GM12875 (cell line): ENCODE results near the gene FDPS.

Source experiments
- H3K4me3 ChIP-seq: one replicate; pipeline ENCODE4 v1.5.1; 2011; ENCODE audit warnings: low read depth, low read length, control low read depth
- TF ChIP-seq, protein P1 (sequence below): IDR thresholded peaks from 2 replicates; pipeline ENCODE4 v1.5.1; 2011; ENCODE audit warnings: low read depth, mild to moderate bottlenecking, control low read depth, inconsistent platforms, low read length, moderate library complexity, borderline replicate concordance; ENCODE audit not compliant: insufficient read depth

Gene FDPS

DNA sequence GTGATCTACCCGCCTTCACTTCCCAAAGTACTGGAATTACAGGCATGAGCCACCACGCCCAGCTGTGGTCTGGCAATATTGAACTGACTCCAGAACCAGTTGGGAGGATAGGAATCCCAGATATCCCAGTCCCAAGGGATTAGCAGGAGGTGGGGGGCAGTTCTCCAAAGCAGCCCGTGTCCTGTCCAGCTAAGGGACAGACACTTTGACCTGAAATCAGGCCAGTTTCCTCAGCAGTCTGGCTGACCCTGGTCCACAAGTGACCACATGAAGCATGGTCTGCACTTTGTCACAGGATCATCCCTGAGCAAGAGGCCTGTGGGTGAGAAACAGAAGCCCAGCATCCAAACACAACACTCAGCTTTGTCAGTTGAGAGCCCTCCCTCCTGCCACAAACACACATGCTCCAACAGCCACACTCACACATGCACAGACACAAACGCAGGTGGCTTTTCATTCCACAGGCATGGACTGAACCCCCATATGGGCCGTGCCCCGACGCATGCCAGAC, 2.7 kb upstream of the FDPS start:
- TF ChIP-seq, protein P1, sequence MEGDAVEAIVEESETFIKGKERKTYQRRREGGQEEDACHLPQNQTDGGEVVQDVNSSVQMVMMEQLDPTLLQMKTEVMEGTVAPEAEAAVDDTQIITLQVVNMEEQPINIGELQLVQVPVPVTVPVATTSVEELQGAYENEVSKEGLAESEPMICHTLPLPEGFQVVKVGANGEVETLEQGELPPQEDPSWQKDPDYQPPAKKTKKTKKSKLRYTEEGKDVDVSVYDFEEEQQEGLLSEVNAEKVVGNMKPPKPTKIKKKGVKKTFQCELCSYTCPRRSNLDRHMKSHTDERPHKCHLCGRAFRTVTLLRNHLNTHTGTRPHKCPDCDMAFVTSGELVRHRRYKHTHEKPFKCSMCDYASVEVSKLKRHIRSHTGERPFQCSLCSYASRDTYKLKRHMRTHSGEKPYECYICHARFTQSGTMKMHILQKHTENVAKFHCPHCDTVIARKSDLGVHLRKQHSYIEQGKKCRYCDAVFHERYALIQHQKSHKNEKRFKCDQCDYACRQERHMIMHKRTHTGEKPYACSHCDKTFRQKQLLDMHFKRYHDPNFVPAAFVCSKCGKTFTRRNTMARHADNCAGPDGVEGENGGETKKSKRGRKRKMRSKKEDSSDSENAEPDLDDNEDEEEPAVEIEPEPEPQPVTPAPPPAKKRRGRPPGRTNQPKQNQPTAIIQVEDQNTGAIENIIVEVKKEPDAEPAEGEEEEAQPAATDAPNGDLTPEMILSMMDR, result no peak
- no peak overlapping the region for H3K4me3 ChIP-seq

DNA sequence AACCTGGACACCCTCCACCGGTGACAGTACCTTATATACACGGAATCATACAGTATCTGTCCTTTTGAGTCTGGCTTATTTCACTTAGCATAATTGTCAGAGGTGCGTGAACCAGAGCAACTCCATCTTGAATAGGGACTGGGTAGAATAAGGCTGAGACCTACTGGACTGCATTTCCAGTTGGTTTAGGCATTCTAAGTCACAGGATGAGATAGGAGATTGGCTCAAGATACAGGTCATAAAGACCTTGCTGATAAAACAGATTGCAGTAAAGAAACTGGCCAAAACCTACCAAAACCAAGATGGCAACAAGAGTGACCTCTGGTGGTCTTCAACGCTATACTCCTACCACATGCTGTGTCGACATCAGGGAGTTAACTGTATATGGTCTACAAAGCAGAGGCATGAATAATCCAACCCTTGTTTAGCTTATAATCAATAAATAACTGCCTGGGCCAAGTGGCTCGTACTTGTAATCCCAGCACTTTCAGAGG, 1.4 kb upstream of the FDPS start:
- H3K4me3 ChIP-seq, result no peak overlapping the region
- TF ChIP-seq, protein P1, result peak; percentile 38; the same call in 1 of the 2 replicates

DNA sequence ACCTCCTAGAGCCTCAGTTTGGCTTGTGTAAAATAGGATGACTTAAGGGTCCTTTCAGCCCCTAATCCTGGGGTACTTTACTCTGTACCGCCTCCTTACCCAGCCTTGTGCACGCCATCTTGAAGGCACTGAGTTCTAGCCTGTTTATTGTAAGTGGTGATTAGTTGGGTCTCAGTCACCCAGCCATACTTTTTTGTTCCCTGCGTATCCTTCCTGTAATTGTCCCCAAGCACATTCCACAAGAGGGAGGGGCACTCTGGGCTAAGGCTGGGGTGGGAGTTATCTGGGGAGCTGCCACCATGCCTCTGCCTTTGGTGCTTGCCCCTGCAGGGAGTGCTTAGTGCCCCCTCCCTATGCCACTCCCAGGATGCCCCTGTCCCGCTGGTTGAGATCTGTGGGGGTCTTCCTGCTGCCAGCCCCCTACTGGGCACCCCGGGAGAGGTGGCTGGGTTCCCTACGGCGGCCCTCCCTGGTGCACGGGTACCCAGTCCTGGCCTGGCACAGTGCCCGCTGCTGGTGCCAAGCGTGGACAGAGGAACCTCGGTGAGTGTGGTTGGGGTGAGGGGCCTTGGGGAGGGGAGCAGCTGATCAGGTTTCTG, 856 bp downstream of the FDPS start:
- H3K4me3 ChIP-seq, result peak overlapping the region; percentile 99

DNA sequence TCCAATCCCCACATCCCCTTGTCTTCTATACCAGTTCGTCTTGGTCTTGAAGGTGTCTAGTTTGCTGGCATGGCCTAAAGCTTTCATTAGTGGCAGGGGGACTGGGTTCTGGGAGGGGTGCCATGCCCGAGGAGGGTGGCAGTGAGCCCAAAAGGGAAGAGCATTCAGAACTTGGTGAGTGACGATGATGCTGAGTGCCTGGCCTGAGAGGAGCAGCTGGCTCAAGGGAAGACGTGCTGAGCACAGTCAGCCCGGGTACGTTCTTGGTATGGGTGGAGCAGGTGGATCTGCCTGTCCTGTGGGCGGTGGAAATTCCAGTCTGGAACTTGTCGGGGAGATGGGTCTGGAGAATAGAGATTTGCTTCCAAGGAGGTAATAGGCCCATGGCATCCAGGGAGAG, 4.6 kb downstream of the FDPS start:
- TF ChIP-seq, protein P1, result no peak
- no peak overlapping the region for H3K4me3 ChIP-seq

More for the DNA sequence above, 856 bp downstream of the FDPS start:
- TF ChIP-seq, protein P1, result 0 out of 2 replicates have a peak, but pooled peaks have one; percentile 7

DNA sequence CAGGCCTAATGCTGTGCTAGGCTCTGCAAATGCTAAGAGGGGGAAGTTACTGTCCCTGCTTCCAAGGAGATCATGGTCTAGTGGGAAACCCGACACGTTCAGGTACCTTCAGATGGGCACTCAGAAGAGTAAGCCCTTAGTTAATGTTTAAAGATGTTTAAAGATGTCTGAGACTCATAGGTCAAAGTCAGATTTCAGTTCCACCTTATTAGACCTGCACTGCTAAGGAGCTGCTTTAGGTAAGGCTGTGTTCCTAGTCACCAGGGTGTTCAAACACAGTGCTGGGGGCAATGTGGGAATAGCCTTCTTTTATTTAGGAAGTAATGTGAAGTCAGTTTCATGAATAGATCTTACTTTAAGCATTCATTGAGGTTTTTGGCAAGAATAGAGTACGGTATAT, 8.3 kb downstream of the FDPS start:
- TF ChIP-seq, protein P1, result no peak
- H3K4me3 ChIP-seq, result no peak overlapping the region

DNA sequence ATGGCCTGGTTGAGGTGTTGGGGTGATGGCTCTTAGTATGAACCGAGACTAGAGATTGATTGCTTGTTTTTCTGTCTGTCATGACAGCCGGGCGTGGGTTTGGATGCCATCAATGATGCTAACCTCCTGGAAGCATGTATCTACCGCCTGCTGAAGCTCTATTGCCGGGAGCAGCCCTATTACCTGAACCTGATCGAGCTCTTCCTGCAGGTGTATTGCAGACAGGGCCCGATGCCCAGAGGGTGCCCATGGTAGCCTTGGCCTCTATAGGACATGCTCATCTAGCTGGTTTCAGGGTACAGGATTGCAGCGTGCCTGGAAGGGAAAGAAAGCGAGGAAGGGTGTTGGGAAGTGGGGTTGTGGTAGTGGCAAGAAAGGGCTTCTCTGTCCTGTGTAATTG, 9.4 kb downstream of the FDPS start:
- no peak overlapping the region for H3K4me3 ChIP-seq
- TF ChIP-seq, protein P1, result no peak

DNA sequence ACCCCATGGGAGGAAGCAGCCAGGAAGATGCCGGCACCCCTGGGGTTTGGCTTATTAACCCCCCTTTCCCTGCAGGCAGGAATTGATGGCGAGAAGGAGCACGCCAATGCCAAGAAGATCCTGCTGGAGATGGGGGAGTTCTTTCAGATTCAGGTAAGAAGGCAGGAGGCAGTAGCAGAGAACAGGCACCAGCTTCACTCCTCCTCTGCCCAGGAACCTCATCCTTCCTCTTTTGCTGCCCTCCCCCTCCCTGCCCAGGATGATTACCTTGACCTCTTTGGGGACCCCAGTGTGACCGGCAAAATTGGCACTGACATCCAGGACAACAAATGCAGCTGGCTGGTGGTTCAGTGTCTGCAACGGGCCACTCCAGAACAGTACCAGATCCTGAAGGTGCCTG, 10.9 kb downstream of the FDPS start:
- TF ChIP-seq, protein P1, result no peak
- H3K4me3 ChIP-seq, result no peak overlapping the region
